ENCODE results near the gene ANKRD13C. TPM values are rescaled to one million over a fixed set of nuclear protein-coding genes. Genes with fewer than 3 reads are reported as not detected.
"Not testable (repeated sequence)": the region's sequence is repeated elsewhere in the genome, so short reads cannot be mapped to it uniquely, and the experiment has no call there.

Gene ANKRD13C
- total and polyA plus RNA-seq, 2 of the 4 experiments (the other 2 are of a cell fraction): 8.3 to 10.9 TPM

DNA sequence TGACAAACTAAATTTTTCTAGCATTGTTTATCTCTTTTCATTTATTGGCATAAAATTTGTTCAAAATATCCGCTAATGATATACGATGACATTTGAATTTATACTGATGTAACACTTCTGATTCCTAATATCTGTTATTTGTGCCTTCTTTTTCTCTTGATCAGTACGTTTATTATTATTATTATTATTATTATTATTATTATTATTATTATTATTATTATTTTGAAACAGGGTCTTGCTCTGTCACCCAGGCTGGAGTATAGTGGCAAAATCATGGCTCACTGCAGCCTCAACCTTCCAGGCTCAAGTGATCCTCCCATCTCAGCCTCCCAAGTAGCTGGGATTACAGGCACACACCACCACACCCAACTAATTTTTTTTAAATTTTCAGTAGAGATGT is 14.9 kb downstream of the ANKRD13C start:
- in situ Hi-C loops (cut with MboI; ENCODE audit: low sequenced_read_pairs); ATAC-seq (ENCODE audit: low read depth); H3K4me3 ChIP-seq (ENCODE audit: insufficient read depth, low read depth, low read length); BruUV-seq (replicated peaks); dilution Hi-C loops (cut with HindIII; ENCODE audit: low sequenced_read_pairs, unreplicated experiment); H4K20me1 ChIP-seq (ENCODE audit: insufficient read depth, low read length); H2AFZ ChIP-seq (replicated peaks; ENCODE audit: low read length, poor library complexity); H3K14ac ChIP-seq (replicated peaks; ENCODE audit: low read depth, low read length); H3K4me1 ChIP-seq (ENCODE audit: control insufficient read depth, insufficient read depth, low read length); H4K91ac ChIP-seq (ENCODE audit: insufficient read depth, low read depth, low read length); H3K9me1 ChIP-seq (ENCODE audit: insufficient read depth, low read length); H3K18ac ChIP-seq (ENCODE audit: low read depth, low read length); H3K27me3 ChIP-seq (ENCODE audit: control insufficient read depth, insufficient read depth, low read length); H3K4ac ChIP-seq (ENCODE audit: low read depth, low read length); H3K36me3 ChIP-seq (ENCODE audit: control insufficient read depth, insufficient read depth, low read length); H3K9me3 ChIP-seq (ENCODE audit: control insufficient read depth, insufficient read depth, low read length); H2BK15ac ChIP-seq (ENCODE audit: low read depth, low read length); intact Hi-C loops (cut with micrococcal nuclease); H4K8ac ChIP-seq (ENCODE audit: low read depth in 2 of 2, low read length in 2 of 2); H3K56ac ChIP-seq (ENCODE audit: extremely low read depth, insufficient read depth, low read length); DNase-seq; H2AK5ac ChIP-seq (ENCODE audit: low read depth, low read length); H2AK9ac ChIP-seq (replicated peaks; ENCODE audit: low read depth, low read length, poor library complexity); POLR2A ChIA-PET (ENCODE audit: unreplicated experiment); H3K9ac ChIP-seq (ENCODE audit: low read depth, low read length); H2BK120ac ChIP-seq (ENCODE audit: low read depth, low read length); H2BK20ac ChIP-seq (ENCODE audit: low read depth, low read length); H3K23ac ChIP-seq (ENCODE audit: low read depth, low read length); H4K5ac ChIP-seq (ENCODE audit: low read depth, low read length); H3K4me2 ChIP-seq (ENCODE audit: low read depth, low read length); H2BK5ac ChIP-seq (ENCODE audit: low read depth, low read length, poor library complexity, severe bottlenecking); H3K27ac ChIP-seq (ENCODE audit: insufficient read depth, low read length); CTCF ChIA-PET: not testable (repeated sequence)
- H3K79me1 ChIP-seq (ENCODE audit: low read depth in 1 of 2, low read length in 2 of 2): peaks cover 6 to 41% of the 10 kb centered on the region in 2 experiments
- WGBS, 2 experiments (ENCODE audit: extremely low coverage in 2 of 2, insufficient read length in 1 of 2): no CpG with 5 or more reads among the region's 3 CpGs
